Astrocyte of the hippocampus (primary cell): Measurements from ENCODE around the gene ELL2.
"Not testable (repeated sequence)": the region's sequence is repeated elsewhere in the genome, so short reads cannot be mapped to it uniquely, and the experiment has no call there.

Source experiments
- DNase-seq: peaks from one replicate; pipeline ENCODE4 v3.0.0; 2011; ENCODE audit warnings: low read depth, low spot score

ELL2 gene

GRCh38 chr5:95838001-95838520, 123.6 kb downstream of the ELL2 start:
- no peak for DNase-seq

- DNase-seq = no peak
Observed at GRCh38 chr5:95837492-95837891, 124.2 kb downstream of the ELL2 start.

- not testable (repeated sequence) for DNase-seq
Observed at GRCh38 chr5:95836971-95837370, 124.7 kb downstream of the ELL2 start.

GRCh38 chr5:95836544-95836943, 125.1 kb downstream of the ELL2 start:
- no peak for DNase-seq

- no peak for DNase-seq
Observed at GRCh38 chr5:95835682-95836385, 125.8 kb downstream of the ELL2 start.
